OCI-LY7 (cell line): ENCODE data around the gene GNAQ.

Experiments used
- EZH2phosphoT487 ChIP-seq: fragments of 200-600 bp; sonication (generic); IDR thresholded peaks from 2 replicates; pipeline ENCODE4 v1.6.1; 2018; ENCODE audit warnings: low read depth, borderline replicate concordance, mild to moderate bottlenecking, mixed run types, antibody characterized with exemption, low read length, moderate library complexity, mixed read lengths
- TF ChIP-seq, protein P1 (sequence below): fragments of 200-600 bp; sonication (generic); conservative IDR thresholded peaks from 2 replicates; pipeline ENCODE4 v1.5.1; 2014; ENCODE audit warnings: mild to moderate bottlenecking, antibody characterized with exemption, low read length, moderate library complexity, mixed read lengths

DNA sequence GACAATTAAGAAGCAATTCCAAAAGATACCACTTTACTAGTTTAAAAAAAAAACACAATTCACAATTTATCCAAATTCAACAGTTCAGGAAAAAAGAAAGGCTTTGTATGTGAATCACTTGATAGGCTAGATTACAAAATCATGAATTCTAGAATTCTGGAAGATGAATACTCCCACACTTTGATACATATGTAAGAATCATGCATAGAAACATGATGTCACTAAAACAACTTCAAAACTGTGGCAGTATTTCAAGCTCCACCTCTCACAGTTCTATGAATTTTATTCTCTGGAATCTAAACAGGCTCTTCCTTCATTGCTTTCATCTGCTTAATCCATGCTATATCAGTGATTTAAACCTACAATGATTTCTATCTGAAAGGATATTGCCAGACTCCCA, 51.0 kb downstream of the GNAQ start:
- TF ChIP-seq, protein P1, sequence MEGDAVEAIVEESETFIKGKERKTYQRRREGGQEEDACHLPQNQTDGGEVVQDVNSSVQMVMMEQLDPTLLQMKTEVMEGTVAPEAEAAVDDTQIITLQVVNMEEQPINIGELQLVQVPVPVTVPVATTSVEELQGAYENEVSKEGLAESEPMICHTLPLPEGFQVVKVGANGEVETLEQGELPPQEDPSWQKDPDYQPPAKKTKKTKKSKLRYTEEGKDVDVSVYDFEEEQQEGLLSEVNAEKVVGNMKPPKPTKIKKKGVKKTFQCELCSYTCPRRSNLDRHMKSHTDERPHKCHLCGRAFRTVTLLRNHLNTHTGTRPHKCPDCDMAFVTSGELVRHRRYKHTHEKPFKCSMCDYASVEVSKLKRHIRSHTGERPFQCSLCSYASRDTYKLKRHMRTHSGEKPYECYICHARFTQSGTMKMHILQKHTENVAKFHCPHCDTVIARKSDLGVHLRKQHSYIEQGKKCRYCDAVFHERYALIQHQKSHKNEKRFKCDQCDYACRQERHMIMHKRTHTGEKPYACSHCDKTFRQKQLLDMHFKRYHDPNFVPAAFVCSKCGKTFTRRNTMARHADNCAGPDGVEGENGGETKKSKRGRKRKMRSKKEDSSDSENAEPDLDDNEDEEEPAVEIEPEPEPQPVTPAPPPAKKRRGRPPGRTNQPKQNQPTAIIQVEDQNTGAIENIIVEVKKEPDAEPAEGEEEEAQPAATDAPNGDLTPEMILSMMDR: no peak
- TF ChIP-seq EZH2phosphoT487: no peak
